ENCODE data around the gene TRPV6.

Gene TRPV6

DNA sequence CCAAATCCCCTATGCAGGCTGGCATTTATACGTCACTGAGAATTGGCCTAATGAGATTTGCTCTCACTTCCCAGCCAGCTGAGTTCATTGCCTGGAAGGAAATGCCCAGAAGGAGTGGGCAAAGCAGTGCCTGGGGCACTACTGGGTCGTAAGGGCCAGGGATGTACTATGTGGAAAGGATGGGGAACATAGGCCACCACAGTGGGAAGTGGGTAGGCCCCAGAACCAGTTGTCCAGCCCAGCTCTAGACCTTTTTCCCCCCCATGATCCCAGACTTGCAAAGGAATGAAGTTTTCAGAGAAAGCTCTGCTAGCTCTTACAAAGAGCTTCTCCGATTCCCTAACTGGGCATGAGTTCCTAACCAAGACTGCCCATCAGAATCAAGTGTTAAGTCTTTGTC, 34.1 kb upstream of the TRPV6 start:
- TF ChIP-seq ZBTB7A (IDR thresholded peaks at IDR 0.05; ENCODE audit: low read depth) (no peak), TAF1 (IDR thresholded peaks at IDR 0.05; ENCODE audit: low read depth) (no peak), TEAD4 (IDR thresholded peaks at IDR 0.05) (no peak), NFIC (IDR thresholded peaks at IDR 0.05) (no peak), EGR1 (IDR thresholded peaks at IDR 0.05) (no peak), EP300 (IDR thresholded peaks at IDR 0.05; ENCODE audit: borderline replicate concordance) (no peak), CREB1 (IDR thresholded peaks at IDR 0.05; ENCODE audit: low read depth) (no peak)
- TF ChIP-seq, protein P1, sequence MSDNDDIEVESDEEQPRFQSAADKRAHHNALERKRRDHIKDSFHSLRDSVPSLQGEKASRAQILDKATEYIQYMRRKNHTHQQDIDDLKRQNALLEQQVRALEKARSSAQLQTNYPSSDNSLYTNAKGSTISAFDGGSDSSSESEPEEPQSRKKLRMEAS (IDR thresholded peaks at IDR 0.05), result no peak
- TF ChIP-seq, protein P2, sequence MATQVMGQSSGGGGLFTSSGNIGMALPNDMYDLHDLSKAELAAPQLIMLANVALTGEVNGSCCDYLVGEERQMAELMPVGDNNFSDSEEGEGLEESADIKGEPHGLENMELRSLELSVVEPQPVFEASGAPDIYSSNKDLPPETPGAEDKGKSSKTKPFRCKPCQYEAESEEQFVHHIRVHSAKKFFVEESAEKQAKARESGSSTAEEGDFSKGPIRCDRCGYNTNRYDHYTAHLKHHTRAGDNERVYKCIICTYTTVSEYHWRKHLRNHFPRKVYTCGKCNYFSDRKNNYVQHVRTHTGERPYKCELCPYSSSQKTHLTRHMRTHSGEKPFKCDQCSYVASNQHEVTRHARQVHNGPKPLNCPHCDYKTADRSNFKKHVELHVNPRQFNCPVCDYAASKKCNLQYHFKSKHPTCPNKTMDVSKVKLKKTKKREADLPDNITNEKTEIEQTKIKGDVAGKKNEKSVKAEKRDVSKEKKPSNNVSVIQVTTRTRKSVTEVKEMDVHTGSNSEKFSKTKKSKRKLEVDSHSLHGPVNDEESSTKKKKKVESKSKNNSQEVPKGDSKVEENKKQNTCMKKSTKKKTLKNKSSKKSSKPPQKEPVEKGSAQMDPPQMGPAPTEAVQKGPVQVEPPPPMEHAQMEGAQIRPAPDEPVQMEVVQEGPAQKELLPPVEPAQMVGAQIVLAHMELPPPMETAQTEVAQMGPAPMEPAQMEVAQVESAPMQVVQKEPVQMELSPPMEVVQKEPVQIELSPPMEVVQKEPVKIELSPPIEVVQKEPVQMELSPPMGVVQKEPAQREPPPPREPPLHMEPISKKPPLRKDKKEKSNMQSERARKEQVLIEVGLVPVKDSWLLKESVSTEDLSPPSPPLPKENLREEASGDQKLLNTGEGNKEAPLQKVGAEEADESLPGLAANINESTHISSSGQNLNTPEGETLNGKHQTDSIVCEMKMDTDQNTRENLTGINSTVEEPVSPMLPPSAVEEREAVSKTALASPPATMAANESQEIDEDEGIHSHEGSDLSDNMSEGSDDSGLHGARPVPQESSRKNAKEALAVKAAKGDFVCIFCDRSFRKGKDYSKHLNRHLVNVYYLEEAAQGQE (IDR thresholded peaks at IDR 0.05; ENCODE audit: low read depth), result no peak

DNA sequence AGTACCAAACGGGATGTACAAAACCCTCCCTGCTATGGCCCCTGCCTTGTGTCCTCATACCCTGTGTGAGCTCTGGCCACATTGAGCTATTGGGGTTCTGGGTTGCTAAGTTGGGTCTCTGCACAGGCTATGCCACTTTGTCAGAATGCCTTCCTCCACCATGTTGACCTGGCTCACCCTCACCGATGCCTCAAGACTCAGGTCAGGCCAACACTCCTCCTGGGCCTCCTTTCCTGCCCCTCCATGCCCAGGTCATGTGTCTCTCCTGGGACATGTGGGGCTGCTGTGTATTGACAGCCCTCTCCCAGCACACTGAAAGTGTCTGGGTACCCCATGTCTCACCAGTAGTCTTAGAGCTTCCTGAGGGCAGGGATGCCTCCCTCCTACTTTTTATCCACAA, 33.4 kb upstream of the TRPV6 start:
- TF ChIP-seq TCF12 (IDR thresholded peaks at IDR 0.05; ENCODE audit: low read depth) (no peak), YY1 (IDR thresholded peaks at IDR 0.05; ENCODE audit: low read depth) (no peak), FOXM1 (IDR thresholded peaks at IDR 0.05; ENCODE audit: borderline replicate concordance, low read depth) (no peak), EP300 (IDR thresholded peaks at IDR 0.05; ENCODE audit: borderline replicate concordance) (no peak), CREB1 (IDR thresholded peaks at IDR 0.05; ENCODE audit: low read depth) (no peak), TAF1 (IDR thresholded peaks at IDR 0.05; ENCODE audit: low read depth) (no peak), CEBPB (IDR thresholded peaks at IDR 0.05) (no peak), TEAD4 (IDR thresholded peaks at IDR 0.05) (no peak), ZBTB7A (IDR thresholded peaks at IDR 0.05; ENCODE audit: low read depth) (no peak), RAD21 (IDR thresholded peaks at IDR 0.05; ENCODE audit: low read depth) (no peak), EGR1 (IDR thresholded peaks at IDR 0.05) (no peak), NFIC (IDR thresholded peaks at IDR 0.05) (no peak)
- TF ChIP-seq, protein P1 (IDR thresholded peaks at IDR 0.05), result no peak
- TF ChIP-seq, protein P3, sequence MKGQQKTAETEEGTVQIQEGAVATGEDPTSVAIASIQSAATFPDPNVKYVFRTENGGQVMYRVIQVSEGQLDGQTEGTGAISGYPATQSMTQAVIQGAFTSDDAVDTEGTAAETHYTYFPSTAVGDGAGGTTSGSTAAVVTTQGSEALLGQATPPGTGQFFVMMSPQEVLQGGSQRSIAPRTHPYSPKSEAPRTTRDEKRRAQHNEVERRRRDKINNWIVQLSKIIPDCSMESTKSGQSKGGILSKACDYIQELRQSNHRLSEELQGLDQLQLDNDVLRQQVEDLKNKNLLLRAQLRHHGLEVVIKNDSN (IDR thresholded peaks at IDR 0.05), result no peak
- TF ChIP-seq, protein P2 (IDR thresholded peaks at IDR 0.05; ENCODE audit: low read depth), result no peak

DNA sequence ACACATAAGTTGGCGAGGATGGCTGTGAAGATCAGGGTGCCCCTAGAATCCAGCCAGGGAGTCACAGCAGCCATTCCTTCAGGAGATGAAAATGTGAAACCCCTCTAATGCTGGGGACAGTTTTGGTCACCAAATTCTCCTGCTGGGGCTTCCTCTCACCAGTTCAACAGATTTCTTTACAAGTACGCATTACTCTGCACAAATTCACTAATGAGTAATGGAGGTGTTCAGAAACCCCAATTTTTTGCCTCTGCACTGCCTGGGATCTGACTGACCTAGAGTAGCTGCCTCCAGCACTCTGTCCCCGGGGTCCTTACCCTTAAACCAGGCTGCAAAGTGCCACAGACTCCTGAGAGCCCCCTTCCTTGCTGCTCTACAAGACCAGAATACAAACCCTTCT, 31.9 kb upstream of the TRPV6 start:
- no peak for TF ChIP-seq EP300 (IDR thresholded peaks at IDR 0.05; ENCODE audit: borderline replicate concordance)
- TF ChIP-seq NFIC (IDR thresholded peaks at IDR 0.05), result no peak
- TF ChIP-seq, protein P2 (IDR thresholded peaks at IDR 0.05; ENCODE audit: low read depth), result no peak
- TF ChIP-seq TEAD4 (IDR thresholded peaks at IDR 0.05), result no peak
- no peak for TF ChIP-seq TAF1 (IDR thresholded peaks at IDR 0.05; ENCODE audit: low read depth)

DNA sequence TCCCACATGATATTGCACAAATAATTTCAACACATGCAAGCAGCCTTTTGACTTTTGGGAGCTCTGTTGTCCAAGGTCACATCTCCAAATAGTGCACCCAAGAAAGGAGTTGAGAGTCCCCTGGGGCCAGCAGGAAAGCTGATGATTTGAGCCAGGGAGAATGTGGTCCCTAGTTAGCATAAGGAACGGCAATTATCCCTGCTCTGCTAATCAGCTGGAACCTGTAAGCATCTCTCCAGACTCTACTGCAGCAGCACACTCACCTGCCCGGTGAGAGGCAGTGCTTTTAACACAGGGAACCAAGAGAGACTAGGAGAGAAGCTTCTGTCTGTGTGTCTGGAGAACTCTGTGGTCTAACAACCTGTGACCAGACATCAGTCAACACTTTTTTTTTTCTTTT, 31.0 kb upstream of the TRPV6 start:
- no peak for TF ChIP-seq TAF1 (IDR thresholded peaks at IDR 0.05; ENCODE audit: low read depth)
- TF ChIP-seq, protein P1 (IDR thresholded peaks at IDR 0.05), result no peak
- TF ChIP-seq CREB1 (IDR thresholded peaks at IDR 0.05; ENCODE audit: low read depth), result no peak
- TF ChIP-seq CEBPB (IDR thresholded peaks at IDR 0.05), result no peak
- TF ChIP-seq, protein P3 (IDR thresholded peaks at IDR 0.05), result no peak

DNA sequence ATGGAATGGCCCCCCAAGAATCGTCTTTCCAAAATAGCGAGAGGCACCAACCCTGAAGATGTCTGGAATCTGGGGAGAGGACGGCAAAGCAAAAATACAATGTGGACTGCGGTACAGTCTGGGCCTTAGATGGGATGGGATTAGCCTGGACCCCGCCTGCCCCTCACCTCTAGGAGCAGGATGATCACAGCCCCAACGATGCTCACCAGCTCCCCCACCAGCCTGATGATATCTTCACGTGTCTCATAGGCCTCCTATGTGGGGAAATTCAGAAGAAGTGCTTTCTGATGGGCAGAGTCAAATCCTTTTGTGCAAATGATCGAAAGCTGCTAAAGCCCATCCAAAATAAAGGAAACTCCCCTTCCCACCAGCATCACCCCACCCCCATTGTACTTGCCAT, 29.8 kb upstream of the TRPV6 start:
- TF ChIP-seq EGR1 (IDR thresholded peaks at IDR 0.05) (no peak), NFIC (IDR thresholded peaks at IDR 0.05) (no peak), EP300 (IDR thresholded peaks at IDR 0.05; ENCODE audit: borderline replicate concordance) (no peak), CEBPB (IDR thresholded peaks at IDR 0.05) (no peak), YY1 (IDR thresholded peaks at IDR 0.05; ENCODE audit: low read depth) (no peak), TEAD4 (IDR thresholded peaks at IDR 0.05) (no peak), TAF1 (IDR thresholded peaks at IDR 0.05; ENCODE audit: low read depth) (no peak), FOXM1 (IDR thresholded peaks at IDR 0.05; ENCODE audit: borderline replicate concordance, low read depth) (no peak)
- TF ChIP-seq, protein P3 (IDR thresholded peaks at IDR 0.05), result no peak
- TF ChIP-seq, protein P1 (IDR thresholded peaks at IDR 0.05), result no peak
